Ovary (tissue), 3 donors: ENCODE measurements around the gene TSPEAR.

Experiments
- EP300 ChIP-seq: sonication (generic); formaldehyde crosslinking; IDR thresholded peaks from one replicate; pipeline ENCODE4 v1.6.1; 2017; ENCODE audit warnings: antibody characterized with exemption
- POLR2A ChIP-seq: fragments of 450-650 bp; IDR thresholded peaks from one replicate; pipeline ENCODE4 v1.6.1; 2017; ENCODE audit warnings: antibody characterized with exemption, mild to moderate bottlenecking, moderate library complexity
- TF ChIP-seq, protein P1 (sequence below), 3 donors: fragments of 450-650 bp in 2 of 3; fragments of 200-600 bp in 1 of 3; IDR thresholded peaks; one replicate each; pipeline versions ENCODE4 v1.5.1 to v1.8.0; 2016 to 2022; ENCODE audit warnings: antibody characterized with exemption in 3 of 3, mild to moderate bottlenecking in 1 of 3
- donor health status: DM: no; HTN: no; CAD: no.

DNA sequence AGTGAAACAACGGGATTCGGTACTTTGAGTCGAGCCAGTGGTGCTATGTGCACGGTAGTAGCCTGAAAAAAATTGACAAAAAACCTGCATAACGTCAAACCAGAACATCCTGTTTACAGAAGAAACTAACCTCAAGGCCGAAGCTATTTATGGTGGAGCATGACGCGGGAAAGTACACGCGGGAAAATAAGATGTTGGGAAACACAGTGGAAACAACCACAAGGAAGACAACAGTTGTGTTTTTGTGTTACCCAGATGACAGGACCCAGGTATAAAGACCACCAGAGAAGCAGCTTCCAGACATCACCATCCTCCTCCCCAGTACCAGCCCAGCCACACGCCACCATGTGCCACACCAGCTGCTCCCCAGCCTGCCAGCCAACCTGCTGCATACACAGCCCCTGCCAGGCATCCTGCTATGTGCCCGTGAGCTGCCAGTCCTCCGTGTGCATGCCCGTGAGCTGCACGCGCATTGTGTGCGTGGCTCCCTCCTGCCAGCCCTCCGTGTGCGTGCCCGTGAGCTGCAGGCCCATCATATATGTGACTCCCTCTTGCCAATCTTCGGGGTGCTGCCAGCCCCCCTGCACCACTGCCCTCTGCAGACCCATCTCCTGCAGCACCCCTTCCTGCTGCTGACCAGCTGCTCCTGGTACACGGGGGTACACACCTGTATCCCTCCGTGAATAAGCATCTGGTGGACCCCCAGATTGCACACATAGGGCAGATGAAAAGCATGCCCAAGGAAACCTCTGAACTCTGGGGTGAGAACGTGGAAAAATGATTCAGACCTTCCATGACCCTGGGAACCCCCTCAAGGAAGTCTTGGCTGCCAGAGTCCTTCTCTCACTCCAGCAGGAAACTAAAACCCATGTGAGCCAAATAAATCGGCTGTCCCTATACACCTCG is 53.5 kb downstream of the TSPEAR start, which contains the start of gene KRTAP12-3:
- TF ChIP-seq, protein P1, sequence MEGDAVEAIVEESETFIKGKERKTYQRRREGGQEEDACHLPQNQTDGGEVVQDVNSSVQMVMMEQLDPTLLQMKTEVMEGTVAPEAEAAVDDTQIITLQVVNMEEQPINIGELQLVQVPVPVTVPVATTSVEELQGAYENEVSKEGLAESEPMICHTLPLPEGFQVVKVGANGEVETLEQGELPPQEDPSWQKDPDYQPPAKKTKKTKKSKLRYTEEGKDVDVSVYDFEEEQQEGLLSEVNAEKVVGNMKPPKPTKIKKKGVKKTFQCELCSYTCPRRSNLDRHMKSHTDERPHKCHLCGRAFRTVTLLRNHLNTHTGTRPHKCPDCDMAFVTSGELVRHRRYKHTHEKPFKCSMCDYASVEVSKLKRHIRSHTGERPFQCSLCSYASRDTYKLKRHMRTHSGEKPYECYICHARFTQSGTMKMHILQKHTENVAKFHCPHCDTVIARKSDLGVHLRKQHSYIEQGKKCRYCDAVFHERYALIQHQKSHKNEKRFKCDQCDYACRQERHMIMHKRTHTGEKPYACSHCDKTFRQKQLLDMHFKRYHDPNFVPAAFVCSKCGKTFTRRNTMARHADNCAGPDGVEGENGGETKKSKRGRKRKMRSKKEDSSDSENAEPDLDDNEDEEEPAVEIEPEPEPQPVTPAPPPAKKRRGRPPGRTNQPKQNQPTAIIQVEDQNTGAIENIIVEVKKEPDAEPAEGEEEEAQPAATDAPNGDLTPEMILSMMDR (IDR thresholded peaks at IDR 0.05) = no peak
- TF ChIP-seq EP300 (no peak), POLR2A (no peak)
